BJ (cell line): ENCODE results near the gene DPP10. TPM values are rescaled to one million over a fixed set of nuclear protein-coding genes. Genes with fewer than 3 reads are reported as not detected.

Source experiments
- CTCF ChIA-PET: fragments of 350-600 bp; formaldehyde crosslinking; extraction: SDS; loops from one replicate; lab custom pipeline; 2021; ENCODE audit warnings: antibody characterized with exemption, inconsistent platforms; lab: Yijun Ruan, JAX
- POLR2A ChIA-PET: fragments of 300-600 bp; sonication (Branson Sonifier 250); formaldehyde crosslinking; extraction: SDS; loops from one replicate; lab custom pipeline; 2021; ENCODE audit warnings: antibody characterized with exemption; lab: Charles Lee
- DNase-seq: peaks from one replicate; pipeline ENCODE4 v3.0.0-alpha.2; 2011; ENCODE audit warnings: low read depth
- H3K27me3 ChIP-seq: 2 replicates; pipeline ENCODE4 v1.6.0; 2011; ENCODE audit warnings: low read length; ENCODE audit not compliant: control insufficient read depth, insufficient read depth
- H3K36me3 ChIP-seq: 2 replicates; pipeline ENCODE4 v1.5.1; 2011; ENCODE audit warnings: low read length; ENCODE audit not compliant: control insufficient read depth, insufficient read depth
- H3K4me3 ChIP-seq: 2 replicates; pipeline ENCODE4 v1.5.1; 2011; ENCODE audit warnings: low read depth, mild to moderate bottlenecking, control low read depth, low read length
- polyA plus RNA-seq: library from polyadenylated mRNA; depleted of rRNA; stranded (reverse); fragments of >200 nt; gene quantifications from 2 replicates; pipeline ENCODE4 v1.2.3, GENCODE V29; 2011
- TF ChIP-seq, protein P1 (sequence below): IDR thresholded peaks from 2 replicates; pipeline ENCODE4 v1.5.1; 2011; ENCODE audit warnings: low read depth, mild to moderate bottlenecking, control low read depth, inconsistent platforms, low read length, moderate library complexity; ENCODE audit not compliant: insufficient read depth

DPP10 gene
- polyA plus RNA-seq, 1 experiment: not detected

DNA sequence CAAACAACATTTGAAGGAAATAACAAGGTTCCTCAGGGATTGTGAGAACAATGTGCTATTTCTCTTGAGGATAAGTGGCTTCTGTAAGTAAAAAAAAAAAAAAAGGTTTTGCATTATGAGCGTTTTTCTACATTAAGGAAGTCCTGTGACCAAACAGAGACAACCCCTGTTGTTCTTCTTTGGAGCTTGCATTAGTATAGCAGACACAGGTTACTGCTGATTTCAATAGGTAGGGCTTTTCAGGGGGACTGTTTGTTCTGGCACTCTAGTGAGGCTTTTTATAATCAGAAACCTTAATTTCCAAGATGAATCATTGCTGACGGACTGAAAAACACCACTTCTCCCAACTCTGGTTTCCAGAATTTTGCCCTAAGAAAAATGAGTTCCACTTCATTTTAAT is 8.2 kb downstream of the DPP10 start:
- no peaks in the 10 kb centered on the region for H3K27me3 ChIP-seq
- ChIA-PET CTCF (no interaction called here), POLR2A (no interaction called here)
- H3K4me3 ChIP-seq: no peak overlapping the region
- DNase-seq: no peak
- no peaks in the 10 kb centered on the region for H3K36me3 ChIP-seq
- TF ChIP-seq, protein P1, sequence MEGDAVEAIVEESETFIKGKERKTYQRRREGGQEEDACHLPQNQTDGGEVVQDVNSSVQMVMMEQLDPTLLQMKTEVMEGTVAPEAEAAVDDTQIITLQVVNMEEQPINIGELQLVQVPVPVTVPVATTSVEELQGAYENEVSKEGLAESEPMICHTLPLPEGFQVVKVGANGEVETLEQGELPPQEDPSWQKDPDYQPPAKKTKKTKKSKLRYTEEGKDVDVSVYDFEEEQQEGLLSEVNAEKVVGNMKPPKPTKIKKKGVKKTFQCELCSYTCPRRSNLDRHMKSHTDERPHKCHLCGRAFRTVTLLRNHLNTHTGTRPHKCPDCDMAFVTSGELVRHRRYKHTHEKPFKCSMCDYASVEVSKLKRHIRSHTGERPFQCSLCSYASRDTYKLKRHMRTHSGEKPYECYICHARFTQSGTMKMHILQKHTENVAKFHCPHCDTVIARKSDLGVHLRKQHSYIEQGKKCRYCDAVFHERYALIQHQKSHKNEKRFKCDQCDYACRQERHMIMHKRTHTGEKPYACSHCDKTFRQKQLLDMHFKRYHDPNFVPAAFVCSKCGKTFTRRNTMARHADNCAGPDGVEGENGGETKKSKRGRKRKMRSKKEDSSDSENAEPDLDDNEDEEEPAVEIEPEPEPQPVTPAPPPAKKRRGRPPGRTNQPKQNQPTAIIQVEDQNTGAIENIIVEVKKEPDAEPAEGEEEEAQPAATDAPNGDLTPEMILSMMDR: no peak

DNA sequence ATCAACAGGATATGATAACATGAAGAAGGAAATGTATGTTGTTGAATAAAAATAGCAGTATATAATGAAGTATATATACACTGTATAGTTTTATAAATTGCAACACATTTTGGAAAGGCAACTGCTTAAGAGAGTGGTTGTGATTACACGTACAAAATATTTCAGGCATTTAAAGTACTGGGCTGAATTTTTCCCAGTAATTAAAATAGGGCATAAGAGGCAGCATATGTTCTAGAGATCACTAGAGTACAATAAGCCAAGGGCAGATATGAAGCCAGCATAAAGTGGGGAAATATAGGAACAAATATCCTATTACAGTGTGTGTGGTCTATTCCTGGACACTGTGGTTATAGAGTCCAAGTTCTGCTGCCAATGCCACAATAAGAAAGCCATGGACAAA is 14.1 kb downstream of the DPP10 start:
- Histone ChIP-seq H3K4me3 (no peak overlapping the region), H3K36me3 (no peaks in the 10 kb centered on the region), H3K27me3 (no peaks in the 10 kb centered on the region)
- ChIA-PET POLR2A (no interaction called here), CTCF (no interaction called here)
- TF ChIP-seq, protein P1: no peak
- no peak for DNase-seq

DNA sequence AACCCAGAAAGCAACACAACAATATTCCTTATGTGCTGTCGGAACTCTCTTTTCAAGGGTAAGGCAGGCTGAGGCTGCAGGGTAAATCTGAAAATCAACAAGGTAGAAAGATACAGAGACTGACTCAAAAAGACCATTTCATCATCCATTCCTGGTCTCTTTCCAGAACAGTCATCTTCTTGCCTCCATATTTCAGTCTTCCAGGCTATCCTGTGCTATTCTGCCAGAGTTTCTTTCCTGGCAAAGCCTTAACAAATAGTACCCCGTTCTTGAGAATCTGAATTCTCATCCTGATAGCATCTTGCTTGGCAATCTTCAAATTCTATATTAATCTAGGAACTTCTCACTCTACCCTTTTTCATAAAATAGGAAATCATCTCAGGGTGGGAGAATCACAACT is 15.5 kb downstream of the DPP10 start:
- DNase-seq: no peak
- ChIA-PET CTCF (no interaction called here), POLR2A (no interaction called here)
- H3K4me3 ChIP-seq: no peak overlapping the region
- H3K36me3 ChIP-seq: no peaks in the 10 kb centered on the region
- no peaks in the 10 kb centered on the region for H3K27me3 ChIP-seq
- TF ChIP-seq, protein P1: no peak

DNA sequence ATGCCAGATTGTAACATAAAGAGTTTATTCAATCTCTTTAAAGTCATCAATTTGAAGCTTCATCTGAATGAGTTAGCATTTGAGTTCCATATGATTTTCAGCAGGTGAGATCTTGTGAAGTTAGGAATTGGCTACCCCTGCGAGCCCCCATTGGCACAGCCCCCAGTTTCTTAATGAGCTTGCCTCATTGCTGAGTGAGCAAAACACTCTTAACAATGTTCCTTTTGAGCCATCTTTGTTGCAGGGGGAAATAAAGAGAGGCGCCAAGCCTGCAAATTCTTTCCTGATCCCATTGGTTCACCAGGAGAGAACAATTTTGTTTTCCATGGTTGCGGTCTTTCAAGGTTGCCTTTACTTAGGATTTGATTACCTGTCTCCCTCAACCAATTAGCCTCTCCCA is 18.7 kb downstream of the DPP10 start:
- H3K36me3 ChIP-seq: no peaks in the 10 kb centered on the region
- H3K27me3 ChIP-seq: no peaks in the 10 kb centered on the region
- TF ChIP-seq, protein P1: no peak
- H3K4me3 ChIP-seq: no peak overlapping the region
- no peak for DNase-seq
- ChIA-PET CTCF (no interaction called here), POLR2A (no interaction called here)

DNA sequence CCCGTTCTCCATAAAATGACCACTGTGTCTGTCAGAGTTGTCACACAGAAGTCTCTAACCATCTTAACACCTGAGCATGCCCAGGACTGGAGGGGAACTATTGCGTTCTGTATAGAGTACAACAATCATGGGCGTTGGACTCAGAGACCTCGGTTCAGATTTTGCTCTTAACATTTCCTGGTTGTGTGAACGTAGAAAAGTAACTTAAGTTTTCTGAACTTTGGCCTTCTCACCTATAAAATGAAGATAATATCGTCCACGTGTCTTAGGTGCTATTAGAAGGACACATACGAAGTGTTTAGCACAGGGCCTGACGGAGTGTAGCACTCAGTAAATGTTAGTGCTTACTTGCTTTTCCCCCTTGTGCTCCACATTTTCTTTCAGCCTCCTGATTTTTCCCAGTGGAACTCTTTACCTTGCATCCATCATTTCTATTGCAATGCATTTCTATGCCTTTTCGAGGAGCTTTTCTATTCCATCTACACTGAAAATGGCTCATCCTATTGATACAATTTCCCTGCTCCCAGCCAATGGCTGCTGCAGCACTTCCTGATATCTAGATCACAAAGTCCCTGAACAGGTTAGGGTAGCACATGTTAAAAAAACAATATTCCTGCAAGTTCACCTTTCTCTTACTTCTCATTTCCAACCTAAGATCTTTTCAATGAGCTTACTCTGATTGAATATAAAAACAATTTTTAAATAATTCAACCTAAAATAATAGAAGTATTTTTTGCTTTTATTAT is 22.7 kb downstream of the DPP10 start:
- no peaks in the 10 kb centered on the region for H3K36me3 ChIP-seq
- H3K27me3 ChIP-seq: no peaks in the 10 kb centered on the region
- H3K4me3 ChIP-seq: no peak overlapping the region
- ChIA-PET CTCF (interaction anchor here (0.5 to 0.7 kb wide), 2 partner anchors 9 to 10 kb away, joined by 3 read pairs; no protein-coding TSS in a partner anchor), POLR2A (no interaction called here)
- no peak for DNase-seq
- TF ChIP-seq, protein P1: no peak
